GM18502 (cell line): Measurements from ENCODE around the gene PGA3.
"Not testable (repeated sequence)": the region's sequence is repeated elsewhere in the genome, so short reads cannot be mapped to it uniquely, and the experiment has no call there.

Source experiments
- ATAC-seq: cut with Tn5 transposase; IDR thresholded peaks from one replicate; pipeline ENCODE4 v1.9.1; 2021; ENCODE audit warnings: mild to moderate bottlenecking; ENCODE audit not compliant: unreplicated experiment, poor library complexity

The PGA3 gene

DNA sequence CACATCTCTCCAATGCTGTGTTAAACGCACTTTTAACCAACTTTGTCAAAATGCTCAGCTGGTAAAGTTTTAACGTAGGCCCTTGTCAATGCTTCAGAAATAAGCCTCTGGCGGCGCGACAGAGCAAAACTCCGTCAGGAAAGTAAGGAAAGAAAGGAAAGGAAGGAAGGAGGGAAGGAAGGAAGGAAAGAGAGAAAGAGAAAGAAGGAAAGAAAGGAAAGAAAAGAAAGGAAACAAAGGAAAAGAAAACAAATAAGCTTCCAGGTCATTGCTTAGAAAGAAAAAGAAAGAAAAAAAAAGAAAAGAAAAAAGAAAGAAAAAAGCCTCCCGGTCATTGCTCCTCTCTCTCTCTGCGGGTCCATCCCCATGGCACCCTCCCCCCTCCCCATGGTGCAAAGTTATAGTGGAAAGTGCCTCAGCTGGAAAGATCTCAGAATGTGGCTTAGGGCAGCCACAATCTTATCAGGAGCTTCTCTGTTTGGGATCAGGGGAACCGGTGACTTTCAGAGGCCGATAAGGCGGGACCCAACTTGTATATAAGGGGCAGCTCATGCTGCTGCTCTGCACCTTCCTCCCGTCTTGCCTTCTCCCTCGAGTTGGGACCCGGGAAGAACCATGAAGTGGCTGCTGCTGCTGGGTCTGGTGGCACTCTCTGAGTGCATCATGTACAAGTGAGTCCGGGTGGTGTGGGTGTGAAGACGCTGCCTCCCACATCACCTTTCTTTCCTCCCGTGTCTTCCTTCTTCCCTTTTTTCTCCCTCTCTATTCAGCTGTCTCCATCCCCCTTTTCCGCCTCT, at the start of gene PGA3:
TSS of gene PGA3 (plus strand) at position 566 of the 797 bp plus-strand sequence. CDS start at position 616, 50 bp downstream.
- not testable (repeated sequence) for ATAC-seq

DNA sequence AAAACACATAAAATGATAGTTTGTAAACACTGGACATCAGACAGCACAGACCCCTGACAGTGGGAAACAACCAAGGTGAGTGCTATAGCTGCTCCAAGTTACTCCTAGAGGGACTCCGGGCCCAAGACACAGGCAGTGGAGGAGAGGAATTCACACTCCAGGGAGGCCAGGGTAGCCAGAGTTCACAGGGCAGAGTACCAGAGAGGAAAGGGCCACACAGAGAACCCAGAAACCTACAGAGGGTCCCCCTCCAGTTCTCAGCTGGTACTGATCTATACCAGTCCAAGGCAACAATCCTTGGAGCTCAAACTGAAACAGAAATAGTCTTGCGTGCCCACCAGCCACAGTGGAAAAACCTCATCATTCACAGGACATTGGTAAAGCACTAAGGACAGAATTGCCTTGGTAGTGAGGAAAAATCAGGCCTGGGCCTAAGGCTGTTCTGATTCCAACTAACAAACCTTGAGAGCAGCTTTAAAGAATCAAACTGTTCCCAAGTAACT, 49.7 kb upstream of the PGA3 start:
- no peak for ATAC-seq

GRCh38 chr11:61154528-61154927, 48.8 kb upstream of the PGA3 start:
- no peak for ATAC-seq

DNA sequence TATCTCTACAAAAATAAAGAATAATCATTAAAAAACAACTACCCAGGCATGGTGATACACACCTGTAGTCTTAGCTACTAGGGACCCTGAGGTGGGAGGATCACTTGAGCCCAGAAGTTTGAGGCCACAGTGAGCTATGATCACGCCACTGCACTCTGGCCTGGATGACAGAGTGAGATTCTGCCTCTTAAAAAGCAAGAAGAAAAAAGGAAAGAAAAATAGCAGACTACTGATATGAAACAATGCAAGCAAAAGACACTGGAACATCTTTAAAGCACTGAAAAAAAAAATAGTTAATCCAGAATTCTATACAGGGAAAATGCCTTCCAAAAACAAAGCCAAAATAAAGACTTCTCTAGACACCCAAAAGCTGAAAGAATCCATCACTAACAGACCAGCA, 48.0 kb upstream of the PGA3 start:
- ATAC-seq, result no peak

GRCh38 chr11:61155741-61156140, 47.6 kb upstream of the PGA3 start:
- no peak for ATAC-seq

DNA sequence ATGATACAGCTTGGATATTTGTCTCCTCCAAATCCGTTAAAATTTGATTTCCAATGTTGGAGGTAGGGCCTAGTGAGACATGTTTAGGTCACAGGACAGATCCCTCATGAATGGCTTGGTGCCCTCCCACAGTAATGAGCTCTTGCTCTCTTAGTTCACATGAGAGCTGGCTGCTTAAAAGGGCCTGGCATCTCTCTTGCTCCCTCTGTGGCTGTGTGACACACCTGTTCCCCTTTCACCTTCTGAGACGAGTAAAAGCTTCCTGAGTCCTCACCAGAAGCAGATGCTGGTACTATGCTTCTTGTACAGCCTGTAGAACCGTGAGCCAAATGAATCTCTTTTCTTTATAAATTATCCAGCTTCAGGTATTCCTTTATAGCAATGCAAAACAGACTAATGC, 45.6 kb upstream of the PGA3 start:
- ATAC-seq, result no peak

GRCh38 chr11:61158691-61159381, 44.5 kb upstream of the PGA3 start:
- ATAC-seq, result no peak

DNA sequence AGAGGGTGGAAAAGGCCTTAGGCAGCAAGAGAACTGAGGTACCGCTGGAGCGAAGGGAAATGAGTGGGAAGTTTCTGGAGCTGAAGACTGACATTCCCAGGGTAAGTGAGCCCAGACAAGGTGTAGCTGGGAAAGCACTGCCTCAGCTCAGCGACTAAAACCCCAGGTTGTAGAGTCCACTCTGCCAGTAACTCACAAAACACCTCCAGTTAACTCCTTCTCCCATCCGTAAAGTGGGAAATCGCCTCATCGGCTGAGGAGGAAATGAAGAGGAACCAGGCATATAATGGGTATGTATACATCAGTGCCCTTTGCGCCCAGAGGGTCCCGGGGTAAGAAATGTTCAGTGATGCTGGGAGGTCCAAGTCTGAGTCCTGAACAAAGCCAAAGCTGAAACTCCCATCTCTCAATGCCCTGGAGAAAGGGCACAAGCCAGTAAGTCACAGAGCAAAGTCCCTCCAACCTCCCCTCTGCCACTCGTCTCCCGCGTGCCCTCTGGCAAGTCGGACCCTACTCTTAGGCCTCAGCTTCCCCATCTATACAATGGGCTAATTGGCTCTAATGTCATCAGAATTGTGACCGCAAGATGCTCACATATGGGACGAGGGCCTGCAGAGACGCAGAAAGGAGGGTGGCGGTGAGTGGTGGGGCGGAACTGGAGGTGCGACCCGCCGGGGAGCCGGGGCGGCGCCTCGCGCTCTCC, 42.7 kb upstream of the PGA3 start:
- ATAC-seq, result no peak

- ATAC-seq, result peak; percentile 77
These were observed 41.9 kb upstream of the PGA3 start, which contains the start of gene VPS37C for GRCh38 chr11:61161190-61162091. TSS of gene VPS37C (minus strand) at chr11:61161426. CDS start at chr11:61138829, 22,597 bp downstream.

- ATAC-seq, result no peak
These were observed 41.0 kb upstream of the PGA3 start for GRCh38 chr11:61162092-61162941.

DNA sequence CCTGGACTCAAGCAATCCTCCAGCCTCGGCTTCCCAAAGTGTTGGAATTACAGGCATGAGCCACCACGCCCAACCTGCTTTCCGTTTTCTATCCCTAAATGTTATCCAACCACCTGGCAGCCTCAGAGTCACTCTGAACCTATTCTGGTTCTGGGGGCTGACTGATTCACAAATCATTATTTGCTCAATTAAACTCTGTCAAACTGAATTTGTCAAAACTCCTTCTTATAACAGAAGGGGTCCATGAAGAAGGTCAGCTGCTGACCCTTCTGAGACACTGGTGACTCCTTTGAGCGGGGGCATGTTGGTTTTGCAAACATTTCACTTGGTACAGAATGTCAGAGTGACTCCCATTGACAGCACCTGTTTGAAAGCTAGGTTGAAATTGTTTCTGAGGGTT, 40.3 kb upstream of the PGA3 start:
- no peak for ATAC-seq

- ATAC-seq, result no peak
These were observed 39.4 kb upstream of the PGA3 start for GRCh38 chr11:61163714-61164605.

- ATAC-seq, result no peak
These were observed 38.5 kb upstream of the PGA3 start for GRCh38 chr11:61164606-61165424.

DNA sequence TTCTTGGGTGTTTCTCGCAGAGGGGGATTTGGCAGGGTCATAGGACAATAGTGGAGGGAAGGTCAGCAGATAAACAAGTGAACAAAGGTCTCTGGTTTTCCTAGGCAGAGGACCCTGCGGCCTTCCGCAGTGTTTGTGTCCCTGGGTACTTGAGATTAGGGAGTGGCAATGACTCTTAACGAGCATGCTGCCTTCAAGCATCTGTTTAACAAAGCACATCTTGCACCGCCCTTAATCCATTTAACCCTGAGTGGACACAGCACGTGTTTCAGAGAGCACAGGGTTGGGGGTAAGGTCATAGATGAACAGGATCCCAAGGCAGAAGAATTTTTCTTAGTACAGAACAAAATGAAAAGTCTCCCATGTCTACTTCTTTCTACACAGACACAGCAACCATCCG, 37.5 kb upstream of the PGA3 start:
- not testable (repeated sequence) for ATAC-seq

DNA sequence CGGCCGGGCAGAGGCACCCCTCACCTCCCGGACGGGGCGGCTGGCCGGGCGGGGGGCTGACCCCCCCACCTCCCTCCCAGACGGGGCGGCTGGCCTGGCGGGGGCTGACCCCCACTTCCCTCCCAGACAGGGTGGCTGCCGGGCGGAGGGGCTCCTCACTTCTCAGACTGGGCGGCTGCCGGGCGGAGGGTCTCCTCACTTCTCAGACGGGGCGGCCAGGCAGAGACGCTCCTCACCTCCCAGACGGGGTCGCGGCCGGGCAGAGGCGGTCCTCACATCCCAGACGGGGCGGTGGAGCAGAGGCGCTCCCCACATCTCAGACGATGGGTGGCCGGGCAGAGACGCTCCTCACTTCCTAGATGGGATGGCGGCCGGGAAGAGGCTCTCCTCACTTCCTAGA, 37.0 kb upstream of the PGA3 start:
- not testable (repeated sequence) for ATAC-seq

DNA sequence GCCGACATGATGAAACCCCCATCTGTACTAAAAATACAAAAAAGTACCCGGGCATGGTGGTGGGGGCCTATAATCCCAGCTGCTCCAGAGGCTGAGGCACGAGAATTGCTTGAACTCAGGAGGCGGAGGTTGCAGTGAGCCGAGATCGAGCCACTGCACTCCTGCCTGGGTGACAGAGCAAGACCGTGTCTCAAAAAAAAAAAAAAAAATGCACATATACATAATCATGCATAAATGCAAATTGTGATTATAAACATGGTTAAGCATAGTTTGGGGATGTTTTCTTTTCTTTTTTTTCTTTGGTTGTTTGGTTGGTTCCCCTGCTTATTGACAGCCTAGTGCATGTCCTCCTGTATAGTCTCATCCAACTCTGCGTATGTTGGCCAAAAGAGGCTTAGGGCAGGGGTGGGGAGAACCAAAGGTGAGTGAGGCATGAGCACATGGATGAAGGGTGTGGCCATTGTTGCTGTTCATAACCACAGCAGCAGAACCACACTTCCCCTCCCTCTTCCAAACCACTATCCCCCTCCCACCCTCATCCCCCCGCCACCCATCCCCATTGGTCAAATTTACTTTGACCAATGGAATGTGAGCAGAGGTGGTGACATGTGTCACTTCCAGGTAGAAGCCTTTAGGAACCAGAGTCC, 35.1 kb upstream of the PGA3 start:
- no peak for ATAC-seq

- ATAC-seq, result no peak
These were observed 34.5 kb upstream of the PGA3 start for GRCh38 chr11:61168800-61169199.
